ENCODE results near the gene TCF19. TPM values are rescaled to one million over a fixed set of nuclear protein-coding genes. Genes with fewer than 3 reads are reported as not detected.

TCF19 gene
- total RNA-seq, 1 experiment from 2014 or later, result 15.0 TPM

GRCh38 chr6:31121131-31121790 is 37.1 kb upstream of the TCF19 start:
- H3K4ac ChIP-seq (ENCODE audit: low read depth, low read length), result no peak overlapping the region
- no peak overlapping the region for H3K14ac ChIP-seq (ENCODE audit: insufficient read depth, low read length)
- no peak overlapping the region for H4K5ac ChIP-seq (ENCODE audit: insufficient read length, low read depth, low read length)
- no peak overlapping the region for H2BK15ac ChIP-seq (ENCODE audit: low read depth, low read length)
- Mint-ChIP-seq H3K27me3 (ENCODE audit: low read depth) (peaks cover 5% of the 10 kb centered on the region), H3K27ac (no peak overlapping the region), H3K4me1 (peaks cover 21% of the 10 kb centered on the region in 2 experiments), H3K4me3 (no peak overlapping the region), H3K36me3 (ENCODE audit: insufficient read depth in 1 of 3, low read depth in 3 of 3) (no peaks in the 10 kb centered on the region), H3K9me3 (no peaks in the 10 kb centered on the region; a peak in 1 of 5 replicates)
- H3T11ph ChIP-seq (ENCODE audit: low read length), result no peak overlapping the region
- no peaks in the 10 kb centered on the region for H3K79me2 ChIP-seq (ENCODE audit: insufficient read depth, low read length)
- WGBS (ENCODE audit: extremely low coverage, insufficient read length, low lambda C conversion rate), result no CpG with 5 or more reads among the region's 12 CpGs
- H3K9ac ChIP-seq (ENCODE audit: extremely low read depth, insufficient read length, low read length), result no peak overlapping the region
- H2BK20ac ChIP-seq (ENCODE audit: low read depth, low read length, poor library complexity, severe bottlenecking), result no peak overlapping the region
- no peaks in the 10 kb centered on the region for H3K27me3 ChIP-seq (ENCODE audit: insufficient read depth, low read length)
- no peak overlapping the region for H2BK12ac ChIP-seq (ENCODE audit: insufficient read length, low read depth, low read length)
- no peak overlapping the region for H3K4me2 ChIP-seq (ENCODE audit: insufficient read depth, insufficient read length, low read length)
- H2AFZ ChIP-seq (ENCODE audit: low read length), result no peak overlapping the region
- H3K9me3 ChIP-seq (ENCODE audit: control insufficient read depth, low read depth, low read length), result no peaks in the 10 kb centered on the region
- no peaks in the 10 kb centered on the region for H3K79me1 ChIP-seq (ENCODE audit: insufficient read depth, low read depth, low read length, poor library complexity, severe bottlenecking)
- H3K56ac ChIP-seq (ENCODE audit: insufficient read length, low read depth, low read length), result no peak overlapping the region
- H4K91ac ChIP-seq (ENCODE audit: insufficient read length, low read depth, low read length), result no peak overlapping the region
- H3K27ac ChIP-seq (ENCODE audit: insufficient read length, low read depth, low read length), result no peak overlapping the region
- H3K23me2 ChIP-seq (ENCODE audit: insufficient read length, low read depth, low read length, poor library complexity, severe bottlenecking), result no peaks in the 10 kb centered on the region
- DNase-seq, result no peak
- no peaks in the 10 kb centered on the region for H4K20me1 ChIP-seq (ENCODE audit: control insufficient read depth, insufficient read depth, insufficient read length)
- no peak for TF ChIP-seq CTCF (conservative IDR thresholded peaks at IDR 0.05)
- no peak overlapping the region for H2BK5ac ChIP-seq (ENCODE audit: insufficient read length, low read length)
- H3K18ac ChIP-seq (ENCODE audit: insufficient read length, low read depth, low read length), result no peak overlapping the region
- H2AK5ac ChIP-seq (ENCODE audit: insufficient read length, low read length), result no peak overlapping the region
- no peak overlapping the region for H3K23ac ChIP-seq (ENCODE audit: insufficient read length, low read depth, low read length)
- H2BK120ac ChIP-seq (ENCODE audit: low read depth, low read length, poor library complexity, severe bottlenecking), result no peak overlapping the region
- no peak overlapping the region for H4K8ac ChIP-seq (replicated peaks; ENCODE audit: insufficient read length, low read depth, low read length)
- no peaks in the 10 kb centered on the region for H3K4me1 ChIP-seq (ENCODE audit: insufficient read depth, low read length)

Data from H9 (cell line).